HUES6 (cell line): ENCODE results near the gene NIPAL4.

Experiments
- H3K27ac ChIP-seq: 2 replicates; pipeline ENCODE4 v1.7.0; 2013; ENCODE audit warnings: low read depth, mild to moderate bottlenecking, low read length, inconsistent platforms
- H3K27me3 ChIP-seq: 2 replicates; pipeline ENCODE4 v1.6.1; 2013; ENCODE audit warnings: low read length; ENCODE audit not compliant: control insufficient read depth, insufficient read depth
- H3K36me3 ChIP-seq: 2 replicates; pipeline ENCODE4 v1.6.1; 2013; ENCODE audit warnings: low read length; ENCODE audit not compliant: control insufficient read depth, insufficient read depth
- H3K4me1 ChIP-seq: 2 replicates; pipeline ENCODE4 v1.6.1; 2013; ENCODE audit warnings: low read length; ENCODE audit not compliant: control insufficient read depth, insufficient read depth
- H3K4me3 ChIP-seq: 2 replicates; pipeline ENCODE4 v1.5.1; 2013; ENCODE audit warnings: low read depth, low read length
- H3K9ac ChIP-seq: one replicate; pipeline ENCODE4 v1.6.1; 2013; ENCODE audit warnings: mild to moderate bottlenecking, low read length
- H3K9me3 ChIP-seq: 2 replicates; pipeline ENCODE4 v1.6.1; 2013; ENCODE audit warnings: low read depth, low read length; ENCODE audit not compliant: control insufficient read depth, insufficient read depth

Gene NIPAL4

GRCh38 chr5:157516626-157517325 lies 56.8 kb downstream of the NIPAL4 start:
- Histone ChIP-seq H3K36me3 (peaks cover 57% of the 10 kb centered on the region), H3K27ac (no peak overlapping the region), H3K4me3 (no peak overlapping the region), H3K27me3 (no peaks in the 10 kb centered on the region), H3K9me3 (no peaks in the 10 kb centered on the region), H3K4me1 (no peaks in the 10 kb centered on the region), H3K9ac (no peak overlapping the region)

DNA sequence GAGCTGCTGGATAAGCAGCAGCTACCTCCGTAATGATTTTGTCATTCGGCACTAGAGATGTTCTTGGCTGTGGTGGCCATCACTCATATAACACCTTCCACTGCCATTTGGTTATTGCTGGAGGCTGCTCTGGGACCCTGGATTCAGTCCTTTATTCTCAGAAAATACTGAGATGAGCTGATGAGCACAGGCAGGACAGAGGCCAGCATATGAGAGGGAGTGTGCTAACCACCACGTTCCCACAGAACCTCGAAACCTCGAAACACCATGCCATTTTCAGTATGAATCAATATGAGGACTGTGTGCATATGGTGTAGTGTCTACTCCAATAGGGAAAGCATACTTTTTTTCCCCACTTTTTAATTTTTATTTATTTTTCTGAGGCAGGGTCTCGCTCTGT lies 59.0 kb downstream of the NIPAL4 start:
- no peak overlapping the region for H3K27ac ChIP-seq

DNA sequence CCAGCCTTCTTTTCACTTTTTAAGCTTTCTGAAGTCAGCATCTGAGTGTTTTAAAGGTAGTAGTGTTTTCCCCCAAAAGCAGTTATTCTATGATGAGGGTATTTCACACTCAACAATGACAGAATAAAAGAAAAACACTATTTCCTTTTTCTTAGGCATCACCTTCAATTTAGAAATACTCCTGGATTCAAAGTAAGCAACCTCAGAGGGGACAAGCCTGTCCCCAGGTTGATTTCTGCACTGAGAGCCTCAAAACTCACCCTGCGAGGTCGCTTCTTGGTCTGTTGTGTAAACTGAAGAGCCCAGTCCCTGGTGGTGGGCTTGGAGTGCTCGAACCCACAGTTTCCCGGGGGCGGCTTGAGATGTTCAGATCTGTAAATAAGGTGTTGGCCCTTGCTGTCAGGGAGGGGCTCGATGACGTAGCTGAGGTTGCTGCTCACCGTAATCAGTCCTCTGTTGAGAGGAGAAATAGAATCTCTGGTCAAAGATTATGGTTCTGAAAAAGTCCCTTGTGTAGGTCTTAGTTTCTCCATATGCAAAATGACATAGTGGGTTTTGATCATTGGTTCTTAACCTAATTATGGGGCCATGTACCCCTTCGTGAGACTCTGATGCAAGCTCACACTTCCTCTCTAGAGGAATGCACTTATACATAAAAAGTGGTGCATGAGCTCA lies 59.7 kb downstream of the NIPAL4 start:
- H3K4me1 ChIP-seq = no peaks in the 10 kb centered on the region
- H3K36me3 ChIP-seq = peaks cover 34% of the 10 kb centered on the region; the same call in 1 of the 2 replicates
- no peak overlapping the region for H3K9ac ChIP-seq
- no peak overlapping the region for H3K4me3 ChIP-seq
- no peaks in the 10 kb centered on the region for H3K27me3 ChIP-seq
- no peak overlapping the region for H3K27ac ChIP-seq
- H3K9me3 ChIP-seq = no peaks in the 10 kb centered on the region

More for the DNA sequence above, 59.0 kb downstream of the NIPAL4 start:
- Histone ChIP-seq H3K36me3 (peaks cover 37% of the 10 kb centered on the region; the same call in 1 of the 2 replicates), H3K9me3 (no peaks in the 10 kb centered on the region), H3K4me3 (no peak overlapping the region), H3K27me3 (no peaks in the 10 kb centered on the region), H3K4me1 (no peaks in the 10 kb centered on the region), H3K9ac (no peak overlapping the region)

DNA sequence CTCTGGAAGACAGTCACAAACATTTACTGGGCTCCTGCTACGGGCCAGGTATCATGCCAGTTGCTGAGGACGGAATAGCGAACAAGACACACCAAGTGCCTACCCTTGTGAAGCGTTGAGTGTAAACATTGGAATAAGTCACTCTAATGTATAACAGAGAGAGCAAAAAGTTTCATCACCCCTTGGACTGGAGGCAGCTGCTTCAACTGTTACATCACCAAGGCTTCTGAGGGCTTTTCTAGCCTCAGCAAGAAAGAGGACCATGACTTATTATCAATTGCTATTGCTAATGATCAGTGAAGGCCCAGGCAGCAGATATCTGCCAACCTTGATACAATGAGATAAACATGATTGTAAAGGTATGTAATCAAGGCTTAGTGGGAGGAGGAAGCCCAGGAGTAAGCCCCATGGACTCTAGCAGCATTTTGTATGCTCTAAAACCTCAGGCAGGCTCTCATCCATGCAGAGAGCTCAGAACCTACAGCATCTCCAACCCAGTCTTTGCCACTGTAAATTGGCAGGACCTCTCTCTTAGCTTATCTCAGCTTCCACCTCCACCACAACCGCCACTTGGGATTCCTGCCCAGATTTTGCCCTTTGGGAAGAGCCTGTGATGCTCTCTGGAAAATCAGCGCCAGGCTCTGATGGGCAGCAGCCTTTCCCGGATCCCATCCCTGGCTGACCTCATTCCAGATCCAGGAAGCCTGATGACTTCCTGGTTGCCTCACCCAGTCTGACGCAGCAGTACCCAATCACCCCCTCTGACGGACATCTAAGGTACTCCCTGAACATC lies 61.1 kb downstream of the NIPAL4 start:
- Histone ChIP-seq H3K27ac (no peak overlapping the region), H3K4me1 (no peaks in the 10 kb centered on the region), H3K27me3 (no peaks in the 10 kb centered on the region), H3K36me3 (peaks cover 39% of the 10 kb centered on the region; the same call in 1 of the 2 replicates), H3K4me3 (no peak overlapping the region), H3K9me3 (no peaks in the 10 kb centered on the region), H3K9ac (no peak overlapping the region)

DNA sequence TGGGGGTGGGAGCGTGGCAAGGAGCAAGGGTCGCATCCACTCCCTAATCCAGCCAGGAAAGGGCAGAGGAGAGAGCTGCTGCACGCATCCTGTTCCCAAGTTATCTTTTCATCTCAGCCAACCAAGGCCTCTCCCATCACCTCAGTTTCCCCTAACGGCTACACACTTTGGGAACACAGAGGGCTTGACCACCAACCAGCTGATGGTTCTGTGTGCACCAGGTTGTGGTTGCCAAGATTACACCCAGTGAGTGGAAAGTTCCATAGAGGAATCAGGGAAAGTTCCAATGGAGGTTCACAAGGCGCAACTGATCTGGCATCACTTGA lies 61.7 kb downstream of the NIPAL4 start:
- H3K27me3 ChIP-seq = no peaks in the 10 kb centered on the region
- H3K36me3 ChIP-seq = peaks cover 37% of the 10 kb centered on the region; the same call in 1 of the 2 replicates
- no peaks in the 10 kb centered on the region for H3K9me3 ChIP-seq
- no peak overlapping the region for H3K9ac ChIP-seq
- no peak overlapping the region for H3K27ac ChIP-seq
- H3K4me1 ChIP-seq = no peaks in the 10 kb centered on the region
- H3K4me3 ChIP-seq = no peak overlapping the region

- no peak overlapping the region for H3K9ac ChIP-seq
- H3K36me3 ChIP-seq = peaks cover 26% of the 10 kb centered on the region; the same call in 1 of the 2 replicates
- no peaks in the 10 kb centered on the region for H3K9me3 ChIP-seq
- H3K4me1 ChIP-seq = 0 out of 2 replicates have a peak, but pooled peaks cover 8% of the 10 kb centered on the region
- no peak overlapping the region for H3K4me3 ChIP-seq
- H3K27ac ChIP-seq = no peak overlapping the region
- H3K27me3 ChIP-seq = no peaks in the 10 kb centered on the region
These were observed 64.0 kb downstream of the NIPAL4 start for GRCh38 chr5:157523976-157524375.
